Fibroblast of lung (primary cell): ENCODE data around the gene DHRS12. TPM values are rescaled to one million over a fixed set of nuclear protein-coding genes. Genes with fewer than 3 reads are reported as not detected.

Experiments
- DNase-seq, 2 donors: peaks; one replicate each; pipeline versions ENCODE4 v3.0.0 to v3.0.0-alpha.2; 2010; ENCODE audit warnings: low read depth in 2 of 2
- H2AFZ ChIP-seq: 2 replicates; pipeline ENCODE4 v1.5.1; 2012; ENCODE audit warnings: low read length, control low read depth, inconsistent platforms
- H3K27ac ChIP-seq: 2 replicates; pipeline ENCODE4 v1.5.1; 2011; ENCODE audit warnings: low read length, control low read depth; ENCODE audit not compliant: insufficient read depth
- H3K27me3 ChIP-seq: 2 replicates; pipeline ENCODE4 v1.5.1; 2011; ENCODE audit warnings: mild to moderate bottlenecking, low read length; ENCODE audit not compliant: control insufficient read depth, insufficient read depth
- H3K36me3 ChIP-seq: 2 replicates; pipeline ENCODE4 v1.5.1; 2011; ENCODE audit warnings: low read length; ENCODE audit not compliant: control insufficient read depth, insufficient read depth
- H3K4me1 ChIP-seq: 2 replicates; pipeline ENCODE4 v1.5.1; 2011; ENCODE audit warnings: low read length; ENCODE audit not compliant: control insufficient read depth, insufficient read depth; ENCODE audit errors: extremely low read depth
- H3K4me2 ChIP-seq: 2 replicates; pipeline ENCODE4 v1.5.1; 2011; ENCODE audit warnings: low read length, control low read depth; ENCODE audit not compliant: insufficient read depth; ENCODE audit errors: extremely low read depth
- H3K4me3 ChIP-seq, 4 experiments: fragments of 200-600 bp in 1 of 4; sonication (generic) in 1 of 4; replicated peaks in 1 of 4; 2 replicates each; pipeline ENCODE4 v1.5.1; 2011 to 2016; ENCODE audit warnings: low read length in 4 of 4, low read depth in 3 of 4, mild to moderate bottlenecking in 3 of 4, control low read depth in 2 of 4, inconsistent platforms in 1 of 4, mixed read lengths in 1 of 4; ENCODE audit not compliant: insufficient read depth in 1 of 4; ENCODE audit errors: control extremely low read depth in 1 of 4
- H3K79me2 ChIP-seq: 2 replicates; pipeline ENCODE4 v1.5.1; 2012; ENCODE audit warnings: mild to moderate bottlenecking, low read length, inconsistent platforms; ENCODE audit not compliant: control insufficient read depth, insufficient read depth
- H3K9ac ChIP-seq: 2 replicates; pipeline ENCODE4 v1.5.1; 2011; ENCODE audit warnings: mild to moderate bottlenecking, low read length, control low read depth; ENCODE audit not compliant: insufficient read depth
- H3K9me3 ChIP-seq: 2 replicates; pipeline ENCODE4 v1.5.1; 2012; ENCODE audit warnings: low read depth, low read length; ENCODE audit not compliant: control insufficient read depth, insufficient read depth
- H4K20me1 ChIP-seq: 2 replicates; pipeline ENCODE4 v1.5.1; 2011; ENCODE audit warnings: low read length; ENCODE audit not compliant: control insufficient read depth, insufficient read depth; ENCODE audit errors: extremely low read depth
- CTCF ChIP-seq, 2 donors: IDR thresholded peaks in 1 of 2; conservative IDR thresholded peaks in 1 of 2; 1 replicate in 1 of 2; 2 replicates in 1 of 2; pipeline ENCODE4 v1.5.1; 2011 to 2012; ENCODE audit warnings: low read length in 2 of 2, control low read depth in 1 of 2, inconsistent platforms in 1 of 2, low read depth in 1 of 2, mild to moderate bottlenecking in 1 of 2
- EZH2 ChIP-seq: IDR thresholded peaks from 2 replicates; pipeline ENCODE4 v1.5.1; 2012; ENCODE audit warnings: low read length, control low read depth, mild to moderate bottlenecking; ENCODE audit errors: missing control alignments
- polyA plus RNA-seq, 2 donors: library from polyadenylated mRNA; depleted of rRNA in 1 of 2; stranded (reverse) in 1 of 2; unstranded in 1 of 2; fragments of >200 nt; gene quantifications; 2 replicates each; pipeline ENCODE4 v1.2.1, GENCODE V29; 2011 to 2012; ENCODE audit warnings: missing spikeins in 1 of 2
- total RNA-seq: library from RNA; depleted of rRNA; stranded (reverse); fragments of >200 nt; gene quantifications from 2 replicates; pipeline ENCODE4 v1.2.1, GENCODE V29; 2014

The DHRS12 gene
- total and polyA plus RNA-seq, 2 donors (not counting 1 experiment from before 2014, with no cell fraction given): 5.7 to 6.1 TPM

GRCh38 chr13:51828730-51829567, 25.0 kb upstream of the DHRS12 start:
- peaks cover 15% of the 10 kb centered on the region for H3K27me3 ChIP-seq
- no peaks in the 10 kb centered on the region for H3K36me3 ChIP-seq
- no peaks in the 10 kb centered on the region for H3K4me1 ChIP-seq
- no peak overlapping the region for H3K4me2 ChIP-seq
- no peaks in the 10 kb centered on the region for H4K20me1 ChIP-seq
- no peak overlapping the region for H3K27ac ChIP-seq
- no peak for DNase-seq
- no peaks in the 10 kb centered on the region for H3K79me2 ChIP-seq
- H3K9me3 ChIP-seq: no peaks in the 10 kb centered on the region
- H3K4me3 ChIP-seq: no peak overlapping the region
- no peak overlapping the region for H2AFZ ChIP-seq
- TF ChIP-seq CTCF (conservative IDR thresholded peaks at IDR 0.05 in 1 of 2, IDR thresholded peaks at IDR 0.05 in 1 of 2; ENCODE audit: low read depth in 1 of 2, low read length in 2 of 2): no peak
- no peak for TF ChIP-seq EZH2
- no peak overlapping the region for H3K9ac ChIP-seq

- H3K9ac ChIP-seq: no peak overlapping the region
- H3K27me3 ChIP-seq: peaks cover 15% of the 10 kb centered on the region
- H2AFZ ChIP-seq: no peak overlapping the region
- H3K36me3 ChIP-seq: no peaks in the 10 kb centered on the region
- no peaks in the 10 kb centered on the region for H3K79me2 ChIP-seq
- TF ChIP-seq CTCF (conservative IDR thresholded peaks at IDR 0.05 in 1 of 2, IDR thresholded peaks at IDR 0.05 in 1 of 2; ENCODE audit: low read depth in 1 of 2, low read length in 2 of 2) (no peak), EZH2 (no peak)
- H3K4me3 ChIP-seq: no peak overlapping the region
- DNase-seq: no peak
- H4K20me1 ChIP-seq: no peaks in the 10 kb centered on the region
- no peak overlapping the region for H3K27ac ChIP-seq
- H3K9me3 ChIP-seq: no peaks in the 10 kb centered on the region
- no peaks in the 10 kb centered on the region for H3K4me1 ChIP-seq
- H3K4me2 ChIP-seq: no peak overlapping the region
These were observed 23.3 kb upstream of the DHRS12 start for GRCh38 chr13:51827254-51827653.

- Histone ChIP-seq H3K27me3 (peaks cover 15% of the 10 kb centered on the region), H3K36me3 (no peaks in the 10 kb centered on the region), H3K4me1 (no peaks in the 10 kb centered on the region)
These were observed 22.6 kb upstream of the DHRS12 start for GRCh38 chr13:51826606-51827005.

More at GRCh38 chr13:51826606-51827005, 22.6 kb upstream of the DHRS12 start:
- no peak overlapping the region for H3K27ac ChIP-seq
- no peaks in the 10 kb centered on the region for H4K20me1 ChIP-seq
- no peaks in the 10 kb centered on the region for H3K9me3 ChIP-seq
- H3K79me2 ChIP-seq: no peaks in the 10 kb centered on the region
- no peak for TF ChIP-seq EZH2
- no peak for TF ChIP-seq CTCF (conservative IDR thresholded peaks at IDR 0.05 in 1 of 2, IDR thresholded peaks at IDR 0.05 in 1 of 2; ENCODE audit: low read depth in 1 of 2, low read length in 2 of 2)
- H3K4me3 ChIP-seq: no peak overlapping the region
- no peak for DNase-seq
- H3K4me2 ChIP-seq: no peak overlapping the region
- H3K9ac ChIP-seq: no peak overlapping the region
- no peak overlapping the region for H2AFZ ChIP-seq
